Activated naive CD4-positive, alpha-beta T cell (primary cell): ENCODE measurements around the gene TAF4.
"Not testable (repeated sequence)": the region's sequence is repeated elsewhere in the genome, so short reads cannot be mapped to it uniquely, and the experiment has no call there.

Experiments used
- DNase-seq, 4 experiments: peaks; one replicate each; lab custom pipeline; 2025; lab: John Stamatoyannopoulos, UW

Gene TAF4

DNA sequence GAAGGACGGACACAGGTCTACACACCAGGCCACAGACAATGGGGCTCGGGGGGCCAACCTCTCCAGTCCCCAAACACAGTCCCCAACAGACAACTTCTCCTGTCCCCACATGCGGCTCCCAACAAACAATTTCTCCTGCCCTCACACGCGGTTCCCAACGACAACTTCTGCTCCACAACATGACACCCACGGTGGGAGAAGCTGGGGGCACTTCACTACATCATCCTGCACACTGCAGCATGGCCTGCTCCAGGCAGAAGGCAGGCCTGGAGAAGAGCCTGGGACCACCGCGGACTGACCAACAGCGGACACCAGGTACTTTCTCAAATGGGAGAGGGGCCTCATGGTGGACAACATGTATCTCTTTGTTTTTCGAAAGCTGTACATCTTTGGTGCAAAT lies 6.7 kb downstream of the TAF4 start:
- DNase-seq = no peak

DNA sequence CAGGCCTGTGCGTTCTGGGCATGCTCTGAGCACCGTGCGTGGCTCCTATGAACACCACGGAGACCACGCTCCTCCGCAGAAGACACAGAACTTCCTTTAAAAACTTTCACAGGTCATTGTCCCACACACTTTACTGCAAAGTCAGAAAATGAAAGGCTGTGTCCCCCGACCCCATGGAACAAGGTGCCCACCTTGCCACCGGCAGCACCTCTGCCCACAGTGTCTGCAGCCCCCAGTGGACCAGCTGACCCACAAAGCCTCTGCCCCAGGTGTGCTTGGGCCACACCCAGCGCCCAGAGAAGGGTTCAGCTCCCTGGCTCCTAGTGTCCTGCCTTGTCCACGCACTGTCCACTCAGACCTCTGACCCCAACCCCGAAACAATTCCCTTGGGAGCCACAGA lies 8.7 kb downstream of the TAF4 start:
- no peak for DNase-seq

DNA sequence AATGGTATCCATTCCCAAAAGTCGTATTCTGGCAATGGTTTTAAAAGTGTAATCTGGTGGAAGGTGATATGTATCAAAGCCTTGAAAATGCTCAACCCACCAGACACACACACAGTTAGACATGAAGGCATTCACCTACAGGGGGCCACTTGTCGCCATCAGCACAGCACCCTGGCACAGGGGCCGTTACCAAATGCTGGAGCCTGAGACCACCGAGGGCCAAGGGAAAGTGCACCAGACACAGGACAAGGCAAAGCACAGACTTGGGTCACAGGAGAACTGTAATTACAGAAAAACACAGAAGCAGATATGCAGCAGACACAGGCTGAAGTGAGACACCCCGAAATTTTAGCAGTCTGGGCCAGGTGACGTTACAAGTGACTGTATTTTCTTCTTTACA lies 9.3 kb downstream of the TAF4 start:
- DNase-seq = no peak

DNA sequence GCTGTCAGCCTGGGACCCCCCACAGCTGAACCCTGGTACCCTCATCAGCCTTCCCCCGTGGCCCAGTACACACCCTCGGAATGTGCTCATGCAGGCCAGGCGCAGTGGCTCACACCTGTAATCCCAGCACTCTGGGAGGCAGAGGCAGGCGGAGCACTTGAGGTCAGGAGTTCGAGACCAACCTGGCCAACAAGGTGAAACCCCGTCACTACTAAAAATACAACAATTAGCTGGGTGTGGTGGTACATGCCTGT lies 9.9 kb downstream of the TAF4 start:
- DNase-seq = not testable (repeated sequence)

DNA sequence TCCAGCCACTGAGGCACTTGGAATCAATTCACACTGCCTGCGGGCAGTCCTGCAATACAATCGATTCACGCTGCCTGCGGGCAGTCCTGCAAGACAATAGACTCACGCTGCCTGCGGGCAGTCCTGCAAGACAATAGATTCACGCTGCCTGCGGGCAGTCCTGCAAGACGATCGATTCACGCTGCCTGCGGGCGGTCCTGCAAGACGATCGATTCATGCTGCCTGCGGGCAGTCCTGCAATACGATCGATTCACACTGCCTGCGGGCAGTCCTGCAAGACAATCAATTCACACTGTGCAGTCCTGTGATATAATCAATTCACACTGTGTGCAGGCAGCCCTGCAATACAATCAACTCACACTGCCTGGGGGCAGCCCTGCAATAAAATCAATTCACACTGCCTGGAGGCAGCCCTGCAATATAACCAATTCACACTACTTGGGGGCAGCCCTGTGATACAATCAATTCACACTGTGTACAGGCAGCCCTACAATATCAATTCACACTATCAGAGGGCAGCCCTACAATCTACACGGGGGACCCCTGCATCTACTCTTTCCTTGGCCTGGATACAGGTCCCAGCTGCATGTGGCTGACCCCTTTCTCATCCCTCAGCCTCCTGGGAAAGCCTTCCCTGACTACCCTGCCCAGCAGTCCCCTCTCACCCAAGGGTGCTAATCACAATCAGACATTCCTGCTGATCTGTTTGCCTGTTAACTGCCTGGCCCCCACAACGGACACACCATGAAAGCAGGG lies 10.4 kb downstream of the TAF4 start:
- no peak for DNase-seq

DNA sequence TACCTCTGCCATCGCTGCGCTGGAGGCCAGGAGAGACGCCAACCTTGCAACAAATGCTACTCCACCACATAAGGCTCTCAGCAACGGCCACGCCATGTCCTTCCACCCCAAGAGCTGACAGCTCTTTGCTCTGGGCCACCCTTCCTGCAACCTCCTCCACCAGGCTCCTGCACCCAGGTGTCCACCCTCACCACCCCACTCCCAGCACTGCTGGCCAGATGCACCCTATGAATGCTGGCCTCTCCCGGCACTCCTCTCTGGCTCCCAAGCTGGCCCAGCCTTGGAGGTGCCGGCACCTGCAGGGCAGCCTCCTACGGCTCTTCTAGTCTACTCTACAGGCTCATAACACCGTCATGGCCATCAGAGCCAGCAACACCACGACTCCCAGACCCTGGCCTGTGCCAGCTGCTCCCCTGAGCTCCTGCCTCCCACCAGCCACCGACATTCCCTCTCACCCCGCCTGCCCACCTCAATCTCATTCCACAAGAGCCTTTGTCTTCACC lies 11.2 kb downstream of the TAF4 start:
- DNase-seq = no peak

DNA sequence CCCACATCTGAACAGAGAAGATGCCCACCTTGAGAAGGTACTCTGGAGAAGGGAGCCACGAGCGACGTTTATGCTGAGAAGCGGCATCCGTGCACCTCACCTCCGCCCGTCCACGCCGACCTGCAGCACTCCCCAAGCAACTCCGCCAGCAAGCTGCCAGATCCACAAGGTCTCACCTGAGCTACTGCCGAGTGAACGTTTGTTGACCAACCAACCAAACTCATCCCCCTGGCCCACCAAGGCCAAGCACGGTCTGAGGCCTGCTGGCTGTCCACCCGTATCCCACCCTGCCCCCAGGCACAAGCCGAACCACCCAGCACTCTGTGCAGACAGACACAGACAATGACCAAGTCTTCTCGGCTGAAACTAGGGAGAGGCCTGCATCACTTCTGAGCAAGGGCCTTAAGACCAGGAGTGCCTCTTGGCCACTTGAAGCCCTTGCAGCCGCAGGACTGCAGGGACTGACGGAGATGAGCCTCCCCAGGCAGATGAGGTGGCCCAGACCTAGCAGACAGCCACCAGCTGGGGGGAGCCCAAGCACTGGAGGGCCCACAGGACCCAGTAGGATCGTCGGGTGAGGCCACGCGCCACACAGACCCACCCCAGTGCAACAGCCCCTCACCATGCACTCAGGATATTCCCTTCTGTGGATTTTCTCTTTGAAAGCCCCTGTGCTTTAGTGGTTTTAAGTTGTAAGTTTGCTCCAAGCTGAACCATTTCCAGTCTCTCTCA lies 12.1 kb downstream of the TAF4 start:
- no peak for DNase-seq

DNA sequence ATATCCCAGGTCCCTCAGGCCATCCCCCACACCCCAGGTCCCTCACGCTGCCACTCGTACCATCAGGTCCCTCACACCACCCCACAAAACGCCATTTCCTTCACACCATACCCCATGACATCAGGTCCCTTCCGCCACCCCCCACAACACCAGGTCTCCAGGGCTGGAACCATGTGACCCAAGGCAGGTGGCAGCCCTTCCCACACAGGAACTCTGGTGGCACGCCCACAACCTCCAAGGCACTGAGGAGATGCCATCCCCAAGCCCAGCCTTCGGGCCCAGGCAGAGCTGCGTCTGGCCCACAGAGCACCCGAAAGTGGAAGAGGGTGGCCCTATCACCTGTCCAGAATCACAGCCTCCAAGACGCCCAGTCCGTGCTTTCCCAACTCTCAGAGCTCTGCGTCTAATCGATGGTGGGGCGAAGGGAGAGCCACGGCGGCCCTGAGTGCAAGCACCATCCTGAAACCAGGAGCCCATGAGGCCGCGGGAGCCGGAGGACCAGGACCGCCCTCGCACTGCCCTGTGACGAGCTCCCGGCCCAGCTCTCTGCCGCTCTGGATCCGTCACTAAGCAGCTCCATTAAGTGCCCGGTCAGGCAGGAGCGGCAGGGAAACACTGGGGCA lies 12.7 kb downstream of the TAF4 start:
- no peak for DNase-seq

DNA sequence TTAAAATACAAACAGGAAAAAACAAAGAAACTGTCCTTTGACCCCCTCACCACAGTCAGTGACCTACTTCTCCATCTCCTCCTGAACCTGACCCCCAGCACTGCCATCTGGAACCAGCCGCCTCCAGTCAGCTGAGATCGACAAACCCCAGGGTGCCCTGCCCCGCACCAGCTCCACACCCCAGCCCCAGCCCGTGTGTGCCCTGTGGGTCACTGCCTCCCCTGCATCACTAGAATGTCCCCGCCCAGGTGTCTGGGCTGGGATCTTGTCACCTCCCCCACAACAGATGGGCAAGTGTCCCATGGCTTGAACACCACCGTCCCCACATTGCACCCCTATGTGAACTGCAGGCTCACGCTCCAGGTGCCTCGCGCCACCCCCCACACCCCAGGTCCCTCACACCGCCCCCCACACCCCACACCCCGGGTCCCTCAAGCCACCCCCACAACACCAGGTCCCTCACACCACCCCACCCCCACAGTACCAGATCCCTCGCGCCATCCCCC lies 13.3 kb downstream of the TAF4 start:
- no peak for DNase-seq

DNA sequence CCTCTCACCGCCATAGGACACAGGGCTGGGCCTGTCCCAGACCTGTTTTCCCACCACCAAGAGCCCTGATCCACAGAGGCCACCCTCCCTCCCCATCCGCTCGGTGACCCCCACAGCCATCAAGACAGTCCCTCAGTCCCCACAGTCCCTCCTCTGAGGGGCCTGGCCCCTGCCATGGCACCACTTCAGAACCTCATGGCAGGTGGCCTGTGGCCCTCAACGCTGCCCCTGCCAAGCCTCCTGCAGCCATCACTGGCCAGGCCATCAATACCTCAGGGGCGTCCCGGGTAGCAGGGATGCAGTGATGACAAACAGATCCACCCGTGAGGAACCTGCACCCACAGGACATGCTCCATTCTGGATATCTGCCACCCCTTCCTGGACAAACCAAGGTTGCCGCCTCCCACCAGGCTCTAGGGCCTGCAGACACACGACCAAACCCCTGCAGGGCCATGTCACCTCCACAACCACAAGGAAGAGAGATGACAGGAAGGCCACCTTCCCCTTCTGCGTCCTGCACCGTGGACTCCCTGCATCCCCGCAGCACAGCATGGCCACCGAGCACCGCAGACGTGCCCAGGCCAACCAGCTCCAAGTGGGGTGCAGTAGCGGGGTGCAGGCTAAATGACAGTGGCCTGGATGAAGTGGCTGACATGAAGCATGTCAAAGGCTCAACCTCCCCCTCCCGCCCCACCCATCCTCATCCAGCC lies 14.0 kb downstream of the TAF4 start:
- no peak for DNase-seq

DNA sequence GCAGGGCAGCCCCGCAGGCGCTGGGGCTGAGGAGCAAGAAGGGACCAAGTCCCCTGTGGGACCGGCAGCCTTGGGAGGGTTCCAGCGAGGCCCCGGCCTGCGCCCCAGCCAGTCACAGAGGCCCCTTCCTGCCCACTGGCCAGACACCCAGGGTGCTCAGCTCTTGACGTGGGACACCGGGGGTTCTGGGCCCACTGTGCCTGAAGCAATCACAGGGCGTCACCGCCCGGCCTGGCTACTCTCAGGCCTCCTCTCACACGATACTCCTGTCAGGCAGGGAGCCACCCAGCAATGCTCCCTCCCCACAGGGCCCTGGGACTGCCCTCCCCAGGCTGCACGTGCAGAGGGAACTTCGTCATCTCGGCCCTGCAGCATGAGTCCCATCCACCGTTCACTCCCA lies 14.5 kb downstream of the TAF4 start:
- DNase-seq = no peak

DNA sequence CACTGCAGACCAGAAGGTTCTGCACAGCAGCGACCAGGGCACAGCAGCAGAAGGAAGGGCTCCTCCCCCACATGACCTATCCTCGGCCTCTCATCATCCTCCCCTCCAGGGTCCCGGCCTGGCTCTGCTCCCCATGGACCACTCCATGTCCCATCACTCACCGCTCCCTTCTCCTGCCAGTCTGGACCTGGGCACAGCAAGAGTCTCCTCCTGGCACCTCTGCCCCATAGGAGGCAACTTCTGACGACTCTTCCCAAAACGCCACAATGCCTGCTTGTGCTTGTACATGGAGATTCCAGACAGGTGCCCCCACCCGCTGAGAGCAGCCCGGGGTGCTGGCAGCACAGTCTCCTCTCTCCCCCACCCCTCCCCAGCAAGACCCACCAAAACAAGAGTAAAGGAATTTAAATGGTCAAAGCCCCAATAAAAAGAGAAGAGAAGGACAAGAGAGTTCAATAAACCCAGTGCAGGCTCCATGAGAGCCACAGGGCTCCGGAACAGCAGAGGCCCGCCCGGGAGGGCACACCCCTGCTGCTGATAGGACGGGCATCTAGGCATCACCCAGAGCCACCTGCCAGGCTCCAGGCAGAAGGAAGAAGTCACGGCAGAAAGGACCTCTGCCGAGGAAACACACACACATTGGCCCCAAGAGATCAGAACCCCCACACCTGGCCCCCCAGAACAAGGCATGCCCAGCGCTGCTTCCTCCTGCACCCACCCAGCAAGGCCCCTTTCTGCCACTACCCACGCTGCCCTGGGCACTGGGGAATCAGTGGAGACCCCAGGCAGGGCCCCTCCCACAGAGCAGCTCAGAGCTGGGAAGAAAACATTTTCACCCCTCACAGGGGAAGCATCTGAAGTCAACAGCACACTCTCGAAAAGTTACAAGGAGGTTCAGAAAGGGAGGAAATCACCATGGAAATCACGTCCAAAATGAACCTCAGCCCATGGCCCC lies 15.2 kb downstream of the TAF4 start:
- no peak for DNase-seq

DNA sequence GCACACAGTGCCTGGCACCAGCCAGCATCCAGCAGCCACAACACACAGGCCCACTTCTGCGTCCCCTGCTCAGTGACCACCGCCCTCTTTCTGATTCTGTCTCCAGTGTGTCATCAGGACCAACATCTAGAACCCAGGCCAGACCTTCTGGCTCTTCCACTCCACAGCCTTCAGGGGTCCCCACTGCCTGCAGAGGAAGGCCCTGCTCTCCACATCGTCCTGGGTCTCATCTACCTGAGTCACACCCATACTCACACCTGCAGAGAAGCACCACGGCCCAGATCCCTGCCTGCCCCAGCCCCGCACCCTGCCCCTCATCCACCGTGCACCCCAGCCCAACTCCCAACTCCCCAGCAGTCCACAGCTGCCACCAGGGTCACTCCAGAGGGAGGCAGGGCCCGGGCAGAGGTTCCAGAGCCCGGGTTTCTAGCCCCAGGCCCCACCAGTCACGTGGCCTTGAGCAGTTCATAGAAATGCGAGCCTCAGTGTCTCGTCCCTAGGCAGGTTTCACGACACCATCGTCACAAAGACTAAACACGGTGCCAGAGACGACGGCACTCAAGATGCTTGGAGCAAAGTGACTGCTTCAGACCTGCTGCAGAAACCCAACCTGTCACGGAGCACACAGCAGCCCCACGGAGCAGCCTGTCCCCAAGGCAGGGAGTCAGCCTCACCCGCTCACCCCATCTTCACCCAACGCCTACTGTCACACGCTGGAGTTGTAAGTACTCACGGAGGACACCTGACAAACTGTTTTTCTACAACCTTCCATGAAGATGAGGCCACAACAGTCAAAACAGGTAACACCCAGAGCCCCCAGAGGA lies 16.1 kb downstream of the TAF4 start:
- DNase-seq = no peak

DNA sequence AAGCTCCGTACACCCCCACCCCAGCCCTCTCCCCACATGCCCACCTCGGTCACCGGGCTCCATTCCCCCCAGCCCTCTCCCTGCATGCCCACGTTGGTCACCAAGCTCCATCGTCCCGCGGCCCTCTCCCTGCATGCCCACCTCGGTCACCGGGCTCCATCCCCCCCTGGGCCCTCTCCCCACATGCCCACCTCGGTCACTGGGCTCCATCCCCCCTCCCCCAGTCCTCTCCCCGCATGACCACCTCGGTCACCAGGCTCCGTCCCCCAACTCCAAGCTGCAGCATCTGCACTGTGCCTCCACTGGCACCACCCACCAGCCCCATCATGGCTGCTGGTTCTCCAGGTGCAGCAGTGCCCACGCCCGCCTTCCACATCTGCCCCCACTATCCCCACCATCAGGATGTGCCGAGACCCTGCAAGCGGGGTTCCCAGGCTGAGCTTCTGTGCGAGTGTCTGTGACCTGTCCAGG lies 16.8 kb downstream of the TAF4 start:
- DNase-seq = no peak

DNA sequence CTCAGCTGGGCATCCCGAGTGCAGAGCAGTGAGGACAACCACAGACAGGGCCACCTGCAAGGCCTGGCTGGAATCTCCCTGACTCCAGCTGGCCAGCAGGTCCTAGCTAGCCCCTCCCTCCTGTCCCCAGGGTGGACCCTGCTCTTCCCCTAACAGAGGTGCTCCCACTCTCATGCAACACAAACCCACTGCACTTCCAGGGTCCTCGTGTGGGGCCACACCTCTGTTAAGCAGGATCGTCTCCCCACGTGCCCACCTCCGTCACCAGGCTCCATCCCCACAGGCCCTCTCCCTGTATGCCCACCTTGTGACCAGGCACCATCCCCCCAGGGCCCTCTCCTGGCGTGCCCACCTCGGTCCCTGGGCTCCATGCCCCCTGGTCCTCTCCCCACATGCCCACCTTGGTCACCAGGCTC lies 17.3 kb downstream of the TAF4 start:
- DNase-seq = no peak

DNA sequence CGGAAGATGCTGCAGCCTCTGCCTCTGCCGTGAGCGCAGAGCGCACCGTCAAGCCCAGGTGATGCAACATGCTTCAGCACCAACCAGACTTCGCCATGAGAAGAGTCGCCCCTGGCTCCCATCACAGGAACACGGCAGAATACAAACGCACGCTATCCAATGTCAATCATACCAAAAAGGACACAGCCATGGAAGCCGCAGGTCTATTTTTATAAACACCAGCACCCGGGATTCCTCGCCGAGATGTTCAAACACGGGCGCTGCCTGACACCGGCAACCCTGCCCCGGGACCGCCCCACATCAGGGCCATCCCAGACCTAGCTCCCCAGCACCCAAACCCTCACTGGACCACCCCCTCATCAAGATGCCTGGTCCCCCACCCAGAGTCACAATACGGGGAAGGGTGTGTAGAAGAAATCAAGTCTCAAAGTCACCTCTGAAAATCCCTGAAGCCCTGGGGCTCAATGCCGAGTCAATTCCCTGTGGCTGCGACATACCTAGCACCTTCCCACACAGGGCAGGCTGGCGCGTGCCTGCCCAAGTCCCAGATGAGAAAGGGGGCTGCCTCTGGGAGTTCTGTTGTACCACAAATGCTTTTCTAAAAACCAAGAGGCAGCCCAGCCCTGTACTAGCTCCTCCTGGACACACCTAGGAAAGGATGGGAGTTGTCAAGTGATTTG lies 17.9 kb downstream of the TAF4 start:
- no peak for DNase-seq

DNA sequence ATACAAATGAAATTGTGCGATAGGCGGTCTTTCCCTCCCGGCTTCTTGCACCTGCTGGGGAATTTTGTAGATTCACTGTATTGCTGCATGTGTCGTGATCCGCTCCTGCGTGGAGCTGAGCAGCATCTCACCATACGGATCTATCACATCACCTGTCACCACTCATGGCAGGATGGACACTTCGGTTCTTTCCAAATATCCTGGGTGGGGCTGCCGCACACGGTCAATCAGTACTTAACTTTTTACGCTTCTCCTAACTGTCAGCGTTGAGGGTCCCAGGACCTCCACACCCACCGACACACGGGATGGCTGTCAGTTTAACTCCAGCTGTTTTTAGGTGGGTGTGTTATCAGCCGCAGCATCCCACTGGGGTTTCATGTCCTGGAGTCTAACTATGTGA lies 19.2 kb downstream of the TAF4 start:
- no peak for DNase-seq

DNA sequence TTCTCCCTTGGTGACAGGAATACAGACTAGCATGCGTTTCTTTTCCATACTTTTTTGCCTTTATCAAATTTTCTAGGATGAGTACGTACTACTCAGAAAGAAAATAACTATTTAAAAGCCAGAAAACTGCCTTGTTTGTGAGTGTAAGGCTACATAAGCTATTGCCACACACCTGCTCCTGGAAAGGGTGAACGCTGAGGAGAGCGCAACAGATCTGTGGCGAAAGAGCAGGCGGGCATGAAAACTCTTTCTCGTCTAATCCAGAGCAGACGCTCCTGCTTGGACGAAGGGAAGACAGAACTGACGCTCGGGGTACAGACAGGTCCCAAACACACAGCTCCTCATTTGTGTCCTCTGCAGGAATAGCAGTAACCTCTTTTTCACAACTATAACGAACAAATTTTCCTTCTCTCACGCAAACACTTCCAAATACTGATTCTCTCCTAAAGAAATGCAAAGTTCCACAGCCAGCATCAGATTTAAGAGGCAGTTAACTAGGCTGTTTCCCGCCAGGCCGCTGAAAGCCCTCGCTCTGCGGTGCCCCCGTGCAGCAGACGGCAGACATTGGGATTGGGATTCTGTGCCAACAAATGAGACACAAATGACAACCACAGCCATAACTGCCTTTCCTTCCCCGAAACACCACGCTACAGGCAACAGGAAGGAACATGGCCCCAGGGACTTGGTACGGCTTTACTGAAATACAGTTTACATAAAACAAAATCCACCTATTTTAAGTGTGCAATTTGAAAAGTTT lies 20.0 kb downstream of the TAF4 start:
- DNase-seq = no peak

DNA sequence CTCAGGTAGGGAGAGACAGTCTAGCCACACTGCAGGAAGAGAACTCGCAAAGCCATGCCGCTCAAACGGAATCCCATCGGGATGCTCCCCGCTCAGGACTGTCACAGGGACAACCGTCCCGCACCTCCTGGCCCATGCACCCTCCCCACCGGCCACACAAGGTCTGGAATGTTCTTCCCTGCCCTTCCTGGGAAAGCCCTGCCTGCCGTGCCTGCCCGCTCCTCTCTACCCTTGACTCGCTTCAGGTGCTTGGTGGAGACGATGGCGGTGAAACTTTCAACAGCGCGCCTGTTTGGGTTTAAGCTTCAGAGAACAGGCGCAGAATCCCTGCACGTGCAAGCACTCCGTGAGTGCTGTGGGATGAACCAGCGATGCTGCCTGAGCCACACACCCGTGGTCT lies 20.6 kb downstream of the TAF4 start:
- no peak for DNase-seq
